Airway epithelial cell (primary cell): Measurements from ENCODE around the gene OPN3. TPM values are rescaled to one million over a fixed set of nuclear protein-coding genes. Genes with fewer than 3 reads are reported as not detected.

Experiments used
- total RNA-seq: library from RNA; depleted of rRNA; stranded (reverse); fragments of >200 nt; gene quantifications from 2 replicates; pipeline ENCODE4 v1.2.3, GENCODE V29; 2015

OPN3 gene
- 28.2 and 28.4 TPM in 2 replicates for total RNA-seq

DNA sequence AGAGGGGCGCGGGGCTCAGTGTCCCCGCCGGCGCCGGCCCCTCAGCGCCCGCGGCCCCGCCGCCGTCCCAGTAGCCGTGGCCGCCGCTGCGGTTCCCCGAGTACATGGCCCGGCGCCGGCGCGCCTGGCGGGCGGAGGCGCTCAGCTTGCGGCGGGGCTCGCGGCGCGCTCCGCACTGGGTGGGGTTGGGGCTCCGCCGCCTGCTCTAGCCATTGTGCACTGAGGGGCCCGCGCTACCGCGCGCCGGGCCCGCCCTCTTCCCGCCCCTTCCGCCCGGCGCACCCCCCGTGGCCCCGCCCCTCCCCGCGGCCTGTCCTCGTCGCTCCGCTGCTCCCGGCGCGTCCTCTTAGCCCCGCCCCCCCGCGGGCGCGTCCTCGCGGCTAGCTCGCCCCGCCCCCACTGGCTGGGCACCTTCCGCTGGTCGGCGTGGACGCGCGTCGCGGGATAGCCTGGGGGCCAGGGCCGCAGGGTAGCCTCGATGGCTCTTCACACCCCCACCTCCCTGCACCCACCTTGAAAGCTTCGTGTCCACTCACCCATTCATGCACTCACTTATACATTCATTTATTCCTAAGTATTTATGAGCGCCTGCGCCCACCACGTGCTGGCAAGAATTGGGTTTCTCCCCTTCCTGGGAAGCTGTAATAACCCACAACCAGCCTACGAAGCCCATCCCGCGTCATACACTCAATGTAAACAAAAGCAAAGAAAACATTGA is at the start of gene OPN3, which contains the start of gene CHML:
Gene OPN3 (minus strand): TSS at position 221 of the 718 bp plus-strand sequence. CDS start 115 bp downstream, at position 106.
Gene CHML (minus strand): TSS at position 221 of the 718 bp plus-strand sequence. CDS start 4,603 bp downstream, outside the sequence.

GRCh38 chr1:241652012-241652411 is 11.8 kb upstream of the OPN3 start, which contains the start of gene WDR64:
Gene WDR64 (plus strand): TSS chr1:241652281. CDS start chr1:241652485, 204 bp downstream.

Other genes starting within 250 kb of the OPN3 start
- gene FH, start 120.6 kb downstream of the OPN3 start, total RNA-seq, result 87.0 and 92.5 TPM in 2 replicates
- gene KMO, start 108.0 kb downstream of the OPN3 start, total RNA-seq, result not detected in 2 replicates
- 6.0 and 7.1 TPM in 2 replicates for gene CHML, start within 50 bp of the OPN3 start, total RNA-seq
- gene WDR64, start 11.9 kb upstream of the OPN3 start, total RNA-seq, result not detected in 2 replicates
- gene EXO1, start 207.8 kb upstream of the OPN3 start, total RNA-seq, result 6.9 and 10.7 TPM in 2 replicates